PFSK-1 (cell line): ENCODE results near the gene TMEM30A.

Experiments
- FOXP2 ChIP-seq: optimal IDR thresholded peaks from 2 replicates; pipeline ENCODE3; 2011; ENCODE audit warnings: borderline replicate concordance, control low read depth, inconsistent platforms; ENCODE audit not compliant: insufficient read depth; ENCODE audit errors: extremely low read length, extremely low read depth
- POLR2AphosphoS5 ChIP-seq: IDR thresholded peaks from 2 replicates; pipeline ENCODE4 v1.6.1; 2012; ENCODE audit warnings: low read depth, mild to moderate bottlenecking, control low read depth, low read length, moderate library complexity
- REST ChIP-seq, 2 experiments: IDR thresholded peaks; 2 replicates each; pipeline versions ENCODE4 v1.6.1 to v1.8.0; 2011 to 2012; ENCODE audit warnings: low read depth in 2 of 2, low read length in 2 of 2, control low read depth in 1 of 2, inconsistent platforms in 1 of 2, mild to moderate bottlenecking in 1 of 2, moderate library complexity in 1 of 2; ENCODE audit not compliant: insufficient read depth in 1 of 2
- SIN3A ChIP-seq: IDR thresholded peaks from 2 replicates; pipeline ENCODE4 v1.6.1; 2012; ENCODE audit warnings: mild to moderate bottlenecking, low read length, moderate library complexity, borderline replicate concordance; ENCODE audit not compliant: insufficient read depth
- TAF1 ChIP-seq: IDR thresholded peaks from 2 replicates; pipeline ENCODE4 v1.6.1; 2012; ENCODE audit warnings: low read length, control low read depth, borderline replicate concordance; ENCODE audit not compliant: insufficient read depth

- TF ChIP-seq TAF1 (no peak), SIN3A (no peak), POLR2AphosphoS5 (no peak), REST (IDR thresholded peaks at IDR 0.05; ENCODE audit: insufficient read depth in 1 of 2, low read depth in 2 of 2, low read length in 2 of 2) (no peak), FOXP2 (no peak)
Measured at GRCh38 chr6:75235271-75235670, 49.3 kb downstream of the TMEM30A start.
